ENCODE results near the gene KLF7. TPM values are rescaled to one million over a fixed set of nuclear protein-coding genes. Genes with fewer than 3 reads are reported as not detected.

KLF7 gene
- total RNA-seq, 2 donors from 2014 or later: 27.2 to 28.3 TPM

DNA sequence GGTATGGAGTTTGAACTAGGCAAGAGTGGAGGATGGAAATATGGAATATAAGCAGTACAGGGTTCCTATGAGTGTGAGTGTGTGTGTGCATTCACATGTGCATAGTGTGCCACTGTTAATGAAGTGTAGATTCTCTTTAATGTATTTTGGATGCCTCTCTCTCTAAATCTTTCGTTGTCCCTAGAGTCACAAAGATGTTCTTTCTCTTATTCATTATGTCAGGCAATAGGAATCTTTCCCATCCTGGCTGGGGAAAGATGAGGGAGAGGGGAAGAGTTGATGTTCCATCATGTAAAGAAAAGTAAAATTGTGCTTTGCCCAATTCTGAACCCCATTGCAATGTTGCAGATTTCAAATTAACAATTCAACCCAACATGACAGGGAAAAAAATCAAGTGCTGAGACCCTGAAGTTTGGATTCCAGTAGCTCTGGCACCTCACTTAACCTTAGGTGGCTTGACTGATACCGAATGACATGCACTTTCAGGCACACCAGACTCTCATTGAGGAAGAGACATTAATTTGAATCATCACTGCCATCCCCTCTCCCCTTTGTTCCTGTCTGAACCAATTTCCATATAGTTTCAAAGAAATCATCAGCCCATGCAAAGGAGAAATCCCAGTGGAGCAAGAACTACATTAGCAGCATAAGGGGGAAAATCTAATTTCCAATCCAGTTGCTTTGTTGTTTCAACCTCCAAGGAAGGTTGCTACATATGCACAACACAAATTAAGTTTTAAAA lies 28.0 kb downstream of the KLF7 start:
- peaks cover 81 to 97% of the 10 kb centered on the region in 2 donors for H3K4me1 ChIP-seq (ENCODE audit: control insufficient read depth in 1 of 2, low read depth in 2 of 2)
- DNase-seq (ENCODE audit: low spot score) (no peak), ATAC-seq (ENCODE audit: insufficient number of reproducible peaks, low FRiP score, low read depth) (no peak)
- no peak overlapping the region for H3K4me3 ChIP-seq
- H3K27me3 ChIP-seq (replicated peaks; ENCODE audit: insufficient read depth): no peaks in the 10 kb centered on the region
- TF ChIP-seq, protein P1, sequence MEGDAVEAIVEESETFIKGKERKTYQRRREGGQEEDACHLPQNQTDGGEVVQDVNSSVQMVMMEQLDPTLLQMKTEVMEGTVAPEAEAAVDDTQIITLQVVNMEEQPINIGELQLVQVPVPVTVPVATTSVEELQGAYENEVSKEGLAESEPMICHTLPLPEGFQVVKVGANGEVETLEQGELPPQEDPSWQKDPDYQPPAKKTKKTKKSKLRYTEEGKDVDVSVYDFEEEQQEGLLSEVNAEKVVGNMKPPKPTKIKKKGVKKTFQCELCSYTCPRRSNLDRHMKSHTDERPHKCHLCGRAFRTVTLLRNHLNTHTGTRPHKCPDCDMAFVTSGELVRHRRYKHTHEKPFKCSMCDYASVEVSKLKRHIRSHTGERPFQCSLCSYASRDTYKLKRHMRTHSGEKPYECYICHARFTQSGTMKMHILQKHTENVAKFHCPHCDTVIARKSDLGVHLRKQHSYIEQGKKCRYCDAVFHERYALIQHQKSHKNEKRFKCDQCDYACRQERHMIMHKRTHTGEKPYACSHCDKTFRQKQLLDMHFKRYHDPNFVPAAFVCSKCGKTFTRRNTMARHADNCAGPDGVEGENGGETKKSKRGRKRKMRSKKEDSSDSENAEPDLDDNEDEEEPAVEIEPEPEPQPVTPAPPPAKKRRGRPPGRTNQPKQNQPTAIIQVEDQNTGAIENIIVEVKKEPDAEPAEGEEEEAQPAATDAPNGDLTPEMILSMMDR (IDR thresholded peaks at IDR 0.05): no peak
- H3K27ac ChIP-seq: peak overlapping the region; percentile 27 to 36
- H3K9me3 ChIP-seq: no peaks in the 10 kb centered on the region
- no peaks in the 10 kb centered on the region for H3K36me3 ChIP-seq

DNA sequence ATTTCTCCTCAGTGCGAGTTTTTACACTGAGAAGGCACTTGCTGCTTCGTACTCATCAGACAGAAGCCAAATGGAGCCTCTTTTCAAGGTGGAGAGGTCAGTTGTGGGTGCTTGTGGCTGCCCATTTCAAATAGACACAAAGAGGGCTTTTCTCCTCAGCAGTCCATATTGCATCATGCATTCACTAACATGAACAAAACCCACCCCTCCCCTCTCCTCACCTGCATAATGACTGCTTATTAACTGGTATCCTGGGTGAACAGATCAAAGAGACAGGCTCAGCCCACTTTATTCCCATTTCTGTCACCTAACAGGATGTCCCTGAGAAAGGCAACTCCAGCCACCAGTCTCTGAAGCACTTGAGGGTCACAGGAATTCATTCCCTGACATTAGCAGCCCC lies 28.9 kb downstream of the KLF7 start:
- Histone ChIP-seq H3K27ac (peak overlapping the region; percentile 23 to 25), H3K4me1 (ENCODE audit: control insufficient read depth in 1 of 2, low read depth in 2 of 2) (peaks cover 81 to 97% of the 10 kb centered on the region in 2 donors), H3K9me3 (no peaks in the 10 kb centered on the region)

DNA sequence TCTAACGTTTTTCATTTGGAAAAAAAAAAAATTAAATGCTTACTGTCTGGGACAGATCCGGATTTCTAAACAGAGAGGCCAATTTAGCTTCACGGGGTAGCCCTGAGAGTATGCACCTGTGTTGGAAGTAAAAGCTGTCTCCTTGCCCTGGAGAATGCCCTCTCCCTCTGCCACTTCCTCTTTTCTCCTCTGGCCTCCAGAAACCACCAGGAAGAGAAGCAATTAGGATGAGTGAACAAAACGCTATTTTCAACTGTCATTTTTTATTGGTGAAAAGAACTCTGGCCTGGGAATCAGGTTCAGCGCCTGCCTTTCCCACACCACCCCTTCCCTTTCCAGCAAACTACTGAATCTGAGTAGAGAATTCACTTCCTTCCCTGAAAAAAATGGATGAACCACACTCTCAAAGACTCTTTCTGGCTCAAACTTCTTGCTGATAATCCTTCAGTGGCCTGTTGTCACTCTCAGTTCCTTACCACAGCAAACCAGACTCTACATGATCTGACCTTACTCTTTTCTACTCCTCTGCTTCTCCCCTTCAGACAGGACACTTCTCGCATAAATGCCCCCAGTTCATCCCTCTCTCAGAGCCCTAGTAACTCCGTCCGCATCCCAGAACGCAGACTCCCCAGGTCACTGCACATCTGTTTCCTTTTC lies 29.8 kb downstream of the KLF7 start:
- ATAC-seq (ENCODE audit: insufficient number of reproducible peaks, low FRiP score, low read depth) (no peak), DNase-seq (ENCODE audit: low spot score) (no peak)
- Histone ChIP-seq H3K36me3 (no peaks in the 10 kb centered on the region), H3K9me3 (no peaks in the 10 kb centered on the region), H3K27me3 (replicated peaks; ENCODE audit: insufficient read depth) (no peaks in the 10 kb centered on the region), H3K4me3 (no peak overlapping the region), H3K27ac (peak overlapping the region; percentile 81 to 86), H3K4me1 (ENCODE audit: control insufficient read depth in 1 of 2, low read depth in 2 of 2) (peaks cover 81 to 97% of the 10 kb centered on the region in 2 donors)
- TF ChIP-seq, protein P1 (IDR thresholded peaks at IDR 0.05): no peak

More for the DNA sequence above, 28.9 kb downstream of the KLF7 start:
- TF ChIP-seq, protein P1 (IDR thresholded peaks at IDR 0.05): no peak
- ATAC-seq (ENCODE audit: insufficient number of reproducible peaks, low FRiP score, low read depth): no peak
- Histone ChIP-seq H3K27me3 (replicated peaks; ENCODE audit: insufficient read depth) (no peaks in the 10 kb centered on the region), H3K36me3 (no peaks in the 10 kb centered on the region), H3K4me3 (no peak overlapping the region)
- DNase-seq (ENCODE audit: low spot score): no peak

DNA sequence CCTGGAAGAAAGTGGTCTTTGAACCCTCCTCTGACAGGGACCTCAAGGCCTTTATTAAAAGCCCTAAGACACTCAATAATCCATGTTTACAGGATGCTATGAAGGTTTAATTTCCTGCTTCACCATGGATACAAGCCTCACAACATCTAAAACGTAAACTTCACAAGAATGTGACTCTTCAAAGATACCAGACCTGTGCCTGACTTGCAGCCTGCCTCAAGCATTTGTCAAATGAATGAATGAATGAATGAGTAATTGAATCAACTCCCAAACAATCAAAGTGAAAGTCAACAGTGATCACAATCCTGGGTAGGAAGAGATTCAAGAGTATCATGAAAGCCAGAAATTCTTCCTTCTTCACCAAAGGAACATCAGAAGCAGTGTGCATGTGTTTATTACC lies 30.4 kb downstream of the KLF7 start:
- no peaks in the 10 kb centered on the region for H3K27me3 ChIP-seq (replicated peaks; ENCODE audit: insufficient read depth)
- no peak overlapping the region for H3K4me3 ChIP-seq
- DNase-seq (ENCODE audit: low spot score) (no peak), ATAC-seq (ENCODE audit: insufficient number of reproducible peaks, low FRiP score, low read depth) (no peak)
- no peaks in the 10 kb centered on the region for H3K36me3 ChIP-seq
- TF ChIP-seq, protein P1 (IDR thresholded peaks at IDR 0.05): no peak
- no peaks in the 10 kb centered on the region for H3K9me3 ChIP-seq
- H3K4me1 ChIP-seq (ENCODE audit: control insufficient read depth in 1 of 2, low read depth in 2 of 2): peaks cover 82 to 98% of the 10 kb centered on the region in 2 donors
- H3K27ac ChIP-seq: peak overlapping the region; percentile 81 to 86

DNA sequence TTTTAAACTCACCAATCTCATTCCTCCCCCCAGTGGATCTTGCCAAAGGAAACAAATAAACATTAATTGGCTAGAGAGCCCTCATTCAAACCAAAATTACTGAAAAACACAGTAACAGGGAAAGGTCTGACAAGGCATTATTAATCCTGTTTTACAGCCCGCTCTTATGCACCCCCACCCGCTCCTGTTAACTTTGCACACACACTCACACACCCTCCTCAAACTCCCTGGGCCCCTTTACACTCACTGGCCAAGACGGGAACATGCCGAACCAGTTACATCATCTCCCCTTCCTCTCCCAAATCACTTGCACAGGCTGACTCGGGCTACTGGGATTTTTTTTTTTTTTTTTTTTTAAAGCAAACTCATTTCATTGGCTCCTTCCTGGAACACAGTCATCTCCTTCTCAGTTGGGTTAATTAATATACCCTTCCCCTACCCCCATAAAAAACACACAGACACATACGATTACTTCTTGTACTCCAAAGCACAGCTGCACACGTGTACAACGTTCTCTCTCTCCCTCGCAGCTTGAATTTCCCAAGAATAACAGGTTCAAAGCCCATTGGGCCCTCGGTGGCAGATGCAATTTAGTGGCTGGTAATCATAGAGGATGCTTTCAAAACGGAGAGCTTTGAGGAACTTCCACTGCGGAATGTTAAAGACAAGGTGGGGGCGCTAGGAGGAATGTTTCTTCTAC lies 31.8 kb downstream of the KLF7 start:
- DNase-seq (ENCODE audit: low spot score) (peak; percentile 83), ATAC-seq (ENCODE audit: insufficient number of reproducible peaks, low FRiP score, low read depth) (peak; percentile 93)
- H3K4me3 ChIP-seq: peak overlapping the region; percentile 52
- TF ChIP-seq, protein P1 (IDR thresholded peaks at IDR 0.05): no peak
- H3K4me1 ChIP-seq (ENCODE audit: control insufficient read depth in 1 of 2, low read depth in 2 of 2): peaks cover 82 to 97% of the 10 kb centered on the region in 2 donors
- H3K27me3 ChIP-seq (replicated peaks; ENCODE audit: insufficient read depth): no peaks in the 10 kb centered on the region
- no peaks in the 10 kb centered on the region for H3K36me3 ChIP-seq
- H3K9me3 ChIP-seq: no peaks in the 10 kb centered on the region
- peak overlapping the region; percentile 81 to 86 for H3K27ac ChIP-seq

All from thoracic aorta (tissue), 2 donors.